ENCODE data around the gene SNAPC2.

The SNAPC2 gene

GRCh38 chr19:7922836-7923195 lies 2.7 kb downstream of the SNAPC2 start:
- no peak for DNase-seq (ENCODE audit: low read depth in 1 of 2, low spot score in 1 of 2)
- TF ChIP-seq, protein P1, sequence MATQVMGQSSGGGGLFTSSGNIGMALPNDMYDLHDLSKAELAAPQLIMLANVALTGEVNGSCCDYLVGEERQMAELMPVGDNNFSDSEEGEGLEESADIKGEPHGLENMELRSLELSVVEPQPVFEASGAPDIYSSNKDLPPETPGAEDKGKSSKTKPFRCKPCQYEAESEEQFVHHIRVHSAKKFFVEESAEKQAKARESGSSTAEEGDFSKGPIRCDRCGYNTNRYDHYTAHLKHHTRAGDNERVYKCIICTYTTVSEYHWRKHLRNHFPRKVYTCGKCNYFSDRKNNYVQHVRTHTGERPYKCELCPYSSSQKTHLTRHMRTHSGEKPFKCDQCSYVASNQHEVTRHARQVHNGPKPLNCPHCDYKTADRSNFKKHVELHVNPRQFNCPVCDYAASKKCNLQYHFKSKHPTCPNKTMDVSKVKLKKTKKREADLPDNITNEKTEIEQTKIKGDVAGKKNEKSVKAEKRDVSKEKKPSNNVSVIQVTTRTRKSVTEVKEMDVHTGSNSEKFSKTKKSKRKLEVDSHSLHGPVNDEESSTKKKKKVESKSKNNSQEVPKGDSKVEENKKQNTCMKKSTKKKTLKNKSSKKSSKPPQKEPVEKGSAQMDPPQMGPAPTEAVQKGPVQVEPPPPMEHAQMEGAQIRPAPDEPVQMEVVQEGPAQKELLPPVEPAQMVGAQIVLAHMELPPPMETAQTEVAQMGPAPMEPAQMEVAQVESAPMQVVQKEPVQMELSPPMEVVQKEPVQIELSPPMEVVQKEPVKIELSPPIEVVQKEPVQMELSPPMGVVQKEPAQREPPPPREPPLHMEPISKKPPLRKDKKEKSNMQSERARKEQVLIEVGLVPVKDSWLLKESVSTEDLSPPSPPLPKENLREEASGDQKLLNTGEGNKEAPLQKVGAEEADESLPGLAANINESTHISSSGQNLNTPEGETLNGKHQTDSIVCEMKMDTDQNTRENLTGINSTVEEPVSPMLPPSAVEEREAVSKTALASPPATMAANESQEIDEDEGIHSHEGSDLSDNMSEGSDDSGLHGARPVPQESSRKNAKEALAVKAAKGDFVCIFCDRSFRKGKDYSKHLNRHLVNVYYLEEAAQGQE (IDR thresholded peaks at IDR 0.05; ENCODE audit: insufficient replicate concordance, low read depth), result no peak
- TF ChIP-seq SPI1 (IDR thresholded peaks at IDR 0.05; ENCODE audit: borderline replicate concordance, low read depth), result no peak
- TF ChIP-seq, protein P2, sequence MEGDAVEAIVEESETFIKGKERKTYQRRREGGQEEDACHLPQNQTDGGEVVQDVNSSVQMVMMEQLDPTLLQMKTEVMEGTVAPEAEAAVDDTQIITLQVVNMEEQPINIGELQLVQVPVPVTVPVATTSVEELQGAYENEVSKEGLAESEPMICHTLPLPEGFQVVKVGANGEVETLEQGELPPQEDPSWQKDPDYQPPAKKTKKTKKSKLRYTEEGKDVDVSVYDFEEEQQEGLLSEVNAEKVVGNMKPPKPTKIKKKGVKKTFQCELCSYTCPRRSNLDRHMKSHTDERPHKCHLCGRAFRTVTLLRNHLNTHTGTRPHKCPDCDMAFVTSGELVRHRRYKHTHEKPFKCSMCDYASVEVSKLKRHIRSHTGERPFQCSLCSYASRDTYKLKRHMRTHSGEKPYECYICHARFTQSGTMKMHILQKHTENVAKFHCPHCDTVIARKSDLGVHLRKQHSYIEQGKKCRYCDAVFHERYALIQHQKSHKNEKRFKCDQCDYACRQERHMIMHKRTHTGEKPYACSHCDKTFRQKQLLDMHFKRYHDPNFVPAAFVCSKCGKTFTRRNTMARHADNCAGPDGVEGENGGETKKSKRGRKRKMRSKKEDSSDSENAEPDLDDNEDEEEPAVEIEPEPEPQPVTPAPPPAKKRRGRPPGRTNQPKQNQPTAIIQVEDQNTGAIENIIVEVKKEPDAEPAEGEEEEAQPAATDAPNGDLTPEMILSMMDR (IDR thresholded peaks at IDR 0.05; ENCODE audit: insufficient read depth, low read length), result no peak
- TF ChIP-seq GABPA (IDR thresholded peaks at IDR 0.05; ENCODE audit: low read depth), result no peak
- no peak for TF ChIP-seq POLR2AphosphoS5 (IDR thresholded peaks at IDR 0.05; ENCODE audit: low read depth)
- Histone ChIP-seq H3K27ac (replicated peaks) (no peak overlapping the region), H3K27me3 (ENCODE audit: insufficient read depth, poor library complexity, severe bottlenecking) (no peaks in the 10 kb centered on the region), H3K4me3 (replicated peaks; ENCODE audit: insufficient read depth, low read length) (no peak overlapping the region)

DNA sequence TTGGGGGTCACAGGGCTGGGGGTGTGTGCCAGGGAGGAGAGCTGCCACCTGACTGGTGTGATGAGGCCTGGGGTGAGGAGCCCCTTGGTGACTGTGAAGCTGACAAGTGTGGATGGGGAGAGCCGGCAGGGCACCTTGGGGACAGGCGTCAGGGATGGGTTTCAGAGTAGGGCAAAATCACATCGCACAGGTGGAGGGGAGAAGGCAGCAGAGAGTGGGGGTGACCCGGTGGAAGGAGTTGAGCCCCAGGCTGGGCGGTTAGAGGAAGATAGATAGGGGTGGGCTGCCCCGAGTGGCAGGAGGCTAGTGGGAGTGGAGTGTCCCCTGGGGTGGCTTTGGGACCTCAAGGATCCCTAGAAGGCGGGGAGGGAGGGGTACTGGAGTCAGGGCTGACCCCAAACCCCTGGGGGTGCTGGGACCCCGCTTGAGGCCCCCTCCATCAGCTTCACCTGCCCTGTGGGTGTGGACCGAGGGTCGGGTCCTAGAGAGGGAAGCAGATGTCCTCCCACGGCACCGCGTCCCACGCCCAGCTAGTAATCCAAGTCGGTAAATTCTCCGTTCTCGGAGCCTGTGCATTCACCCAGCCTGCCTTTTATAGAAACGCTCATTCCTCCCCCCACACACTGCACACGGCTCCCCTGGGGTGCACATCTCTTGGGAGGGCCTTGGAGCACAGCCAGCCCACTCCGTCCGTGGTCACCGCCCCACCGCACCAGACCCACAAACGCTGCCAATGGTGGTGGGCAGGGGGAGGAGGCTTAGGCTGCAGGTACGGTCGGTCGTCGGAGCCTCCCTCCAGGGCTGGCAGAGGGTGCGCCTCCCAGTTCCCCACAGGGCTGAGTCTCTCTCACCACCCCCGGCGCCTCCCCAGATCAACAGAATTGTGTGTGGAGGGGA lies 3.4 kb downstream of the SNAPC2 start:
- DNase-seq (ENCODE audit: low read depth in 1 of 2, low spot score in 1 of 2), result no peak
- H3K27me3 ChIP-seq (ENCODE audit: insufficient read depth, poor library complexity, severe bottlenecking), result no peaks in the 10 kb centered on the region
- H3K27ac ChIP-seq (replicated peaks), result no peak overlapping the region
- no peak overlapping the region for H3K4me3 ChIP-seq (replicated peaks; ENCODE audit: insufficient read depth, low read length)
- TF ChIP-seq POLR2AphosphoS5 (IDR thresholded peaks at IDR 0.05; ENCODE audit: low read depth) (no peak), GABPA (IDR thresholded peaks at IDR 0.05; ENCODE audit: low read depth) (no peak), SPI1 (IDR thresholded peaks at IDR 0.05; ENCODE audit: borderline replicate concordance, low read depth) (no peak)
- TF ChIP-seq, protein P1 (IDR thresholded peaks at IDR 0.05; ENCODE audit: insufficient replicate concordance, low read depth), result no peak
- TF ChIP-seq, protein P2 (IDR thresholded peaks at IDR 0.05; ENCODE audit: insufficient read depth, low read length), result no peak

DNA sequence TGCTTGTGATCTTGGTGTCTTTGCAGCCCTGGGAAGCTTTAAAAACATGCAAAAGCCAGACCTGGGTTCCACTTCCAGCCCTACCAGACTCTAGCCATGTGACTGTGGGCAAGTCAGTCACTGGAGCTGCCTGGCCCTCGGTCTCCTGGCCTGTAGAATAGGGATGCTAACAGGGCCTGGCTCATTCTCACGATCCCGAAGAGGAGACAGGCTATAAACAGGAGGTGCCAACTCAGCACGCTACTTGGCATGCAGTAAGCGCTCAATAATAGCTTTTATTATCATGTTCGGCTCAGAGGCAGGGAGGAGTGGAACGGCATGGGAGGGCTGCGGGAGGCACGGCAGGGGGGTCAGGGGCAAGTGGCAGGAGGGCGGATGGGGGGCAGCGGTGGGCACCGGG lies 4.1 kb downstream of the SNAPC2 start:
- Histone ChIP-seq H3K27me3 (ENCODE audit: insufficient read depth, poor library complexity, severe bottlenecking) (no peaks in the 10 kb centered on the region), H3K4me3 (replicated peaks; ENCODE audit: insufficient read depth, low read length) (no peak overlapping the region), H3K27ac (replicated peaks) (no peak overlapping the region)
- TF ChIP-seq, protein P1 (IDR thresholded peaks at IDR 0.05; ENCODE audit: insufficient replicate concordance, low read depth), result no peak
- no peak for TF ChIP-seq GABPA (IDR thresholded peaks at IDR 0.05; ENCODE audit: low read depth)
- no peak for DNase-seq (ENCODE audit: low read depth in 1 of 2, low spot score in 1 of 2)

Measured in HL-60 (cell line).